Stimulated activated CD8-positive, alpha-beta memory T cell treated with anti-CD3 and anti-CD28 coated beads, Interleukin-15, amount 100 ng/mL, for 1 hour (primary cell): Measurements from ENCODE around the gene ASB10.

Experiments
- DNase-seq: peaks from one replicate; pipeline ENCODE4 v3.0.0-alpha.2; 2020; ENCODE audit warnings: low read depth

Gene ASB10

DNA sequence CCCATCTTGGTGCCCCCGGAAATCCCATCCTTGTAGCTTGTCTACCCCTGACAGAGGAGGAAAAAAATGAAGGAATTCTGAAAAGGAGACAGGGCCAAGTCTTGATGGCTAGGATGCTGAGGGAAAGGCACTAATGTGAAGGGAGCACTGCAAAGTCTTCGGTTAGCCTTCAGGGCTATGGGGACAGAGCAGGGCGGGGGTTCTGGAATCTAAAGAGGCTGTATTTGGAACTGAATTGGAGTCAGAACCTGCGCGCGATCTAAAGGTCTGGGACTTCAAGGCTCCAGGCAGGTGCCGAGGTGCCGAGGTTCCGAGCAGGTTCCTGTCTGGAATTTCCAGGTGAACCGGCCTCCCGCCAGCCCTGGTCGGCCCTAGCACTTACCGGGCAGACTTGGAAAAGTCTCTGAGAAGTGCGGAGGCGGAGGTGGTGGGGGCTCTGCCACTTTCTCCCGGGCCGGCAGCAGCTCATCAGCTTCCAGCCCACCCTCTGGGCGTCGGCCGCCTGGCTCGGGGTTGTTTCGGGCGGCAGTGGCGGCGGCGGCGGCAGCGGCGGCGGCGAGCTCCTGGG lies 20.3 kb downstream of the ASB10 start:
- no peak for DNase-seq

DNA sequence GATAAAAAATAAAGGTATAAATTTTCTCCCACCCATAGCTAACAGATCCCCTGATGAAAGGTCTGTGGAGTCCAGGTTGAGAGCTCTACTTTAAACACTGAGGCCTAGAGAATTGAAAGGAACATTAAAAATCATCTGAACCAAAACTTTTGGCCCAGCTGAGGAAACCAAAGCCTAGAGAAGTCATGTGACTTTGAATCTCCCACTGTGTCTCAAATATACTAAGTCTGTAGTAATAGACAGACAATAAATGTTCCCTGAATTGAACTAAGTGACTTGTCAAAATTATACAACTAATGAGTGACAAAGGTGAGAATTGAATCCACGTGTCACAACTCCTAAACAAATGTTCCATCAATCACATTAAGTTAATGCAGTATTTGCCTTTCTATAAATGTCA lies 25.3 kb downstream of the ASB10 start:
- DNase-seq: no peak

DNA sequence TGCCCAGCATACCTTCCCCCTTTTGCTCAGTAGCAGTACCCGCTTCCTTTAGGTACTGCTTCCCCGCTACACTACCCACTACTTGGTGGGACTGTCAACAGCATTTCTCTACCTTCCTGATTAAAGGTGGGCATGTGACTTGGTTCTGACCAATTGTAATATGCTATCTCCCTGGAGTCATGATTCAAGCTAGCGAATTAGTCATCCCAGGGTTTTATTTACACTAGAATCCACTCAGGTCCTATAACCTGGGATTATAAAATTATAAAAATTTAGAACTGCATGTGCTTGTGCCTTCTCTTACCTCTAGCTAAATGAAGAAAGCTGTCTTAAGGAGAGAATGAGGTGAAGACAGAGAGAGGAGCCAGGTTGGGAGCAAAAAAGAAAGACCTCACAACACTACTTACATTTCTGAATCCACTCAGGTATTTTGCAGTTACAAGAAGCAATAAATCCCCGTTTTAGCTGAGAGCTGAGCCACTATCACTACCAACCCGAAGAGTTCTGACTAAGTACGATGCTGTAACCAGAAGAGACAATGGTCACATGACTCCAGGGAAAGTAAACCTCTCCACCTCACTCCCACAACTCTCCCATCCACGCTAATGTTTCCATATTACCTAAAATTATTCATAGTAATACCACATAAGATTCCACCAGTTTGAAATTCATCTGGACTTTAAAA lies 29.3 kb downstream of the ASB10 start:
- no peak for DNase-seq

DNA sequence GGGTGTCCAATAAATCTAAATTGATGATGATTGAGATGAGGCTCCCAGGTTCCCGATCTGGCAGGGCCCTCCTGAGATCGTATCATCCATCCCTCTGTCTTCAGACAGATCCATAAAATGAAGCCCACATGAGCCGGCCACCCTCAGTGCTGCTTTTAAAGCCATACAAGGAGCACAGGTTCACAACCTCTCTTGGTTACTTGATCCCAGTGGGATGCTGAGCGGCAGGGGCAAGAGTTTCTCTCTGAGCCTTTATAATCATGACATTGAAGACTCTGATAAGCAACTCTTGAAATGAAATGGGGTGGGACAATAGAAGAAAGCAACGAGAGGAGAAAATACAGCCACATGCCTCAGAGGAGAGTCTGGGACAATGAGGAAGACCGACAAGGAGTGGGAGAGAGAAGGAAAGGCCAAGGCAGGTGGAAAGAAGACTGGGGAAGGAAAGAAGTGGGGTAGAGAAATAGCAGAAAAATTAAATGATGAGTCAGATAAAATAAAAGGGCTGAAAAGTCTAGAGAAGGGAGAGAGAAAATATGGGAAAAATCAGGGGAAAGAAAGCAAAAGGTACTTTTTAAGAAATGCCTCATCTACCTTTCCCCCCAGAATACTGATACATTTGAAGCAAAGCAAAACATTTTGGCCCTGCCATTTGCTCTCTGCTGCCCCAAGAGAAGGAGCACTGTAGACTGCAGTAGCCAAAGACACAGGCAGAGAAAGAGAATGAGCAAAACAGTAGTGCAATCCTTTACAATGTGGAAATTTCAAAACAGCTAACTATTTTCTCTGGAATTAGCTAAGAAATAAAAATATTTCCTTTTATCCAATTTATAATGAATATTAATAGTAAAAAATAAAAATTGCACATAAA lies 34.2 kb downstream of the ASB10 start:
- DNase-seq: no peak

DNA sequence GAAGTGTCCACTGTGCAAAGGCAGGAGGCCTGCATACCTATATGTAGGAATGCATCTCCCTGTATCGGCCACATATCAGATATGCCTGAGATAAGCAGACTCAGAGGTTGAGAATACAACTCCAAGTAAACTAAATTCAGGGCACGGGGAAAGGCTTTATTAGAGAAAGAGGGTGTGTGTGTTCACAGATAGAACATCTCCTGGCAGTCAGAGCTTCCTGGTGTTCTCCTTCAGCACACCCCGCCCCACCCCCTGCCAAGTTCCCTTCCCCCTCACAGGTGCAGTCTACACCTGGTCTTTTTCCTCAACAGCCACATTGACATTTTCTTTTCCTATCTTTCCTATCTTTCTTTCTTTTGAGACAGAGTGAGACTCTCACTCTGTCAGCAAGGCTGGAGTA lies 36.7 kb downstream of the ASB10 start:
- no peak for DNase-seq

DNA sequence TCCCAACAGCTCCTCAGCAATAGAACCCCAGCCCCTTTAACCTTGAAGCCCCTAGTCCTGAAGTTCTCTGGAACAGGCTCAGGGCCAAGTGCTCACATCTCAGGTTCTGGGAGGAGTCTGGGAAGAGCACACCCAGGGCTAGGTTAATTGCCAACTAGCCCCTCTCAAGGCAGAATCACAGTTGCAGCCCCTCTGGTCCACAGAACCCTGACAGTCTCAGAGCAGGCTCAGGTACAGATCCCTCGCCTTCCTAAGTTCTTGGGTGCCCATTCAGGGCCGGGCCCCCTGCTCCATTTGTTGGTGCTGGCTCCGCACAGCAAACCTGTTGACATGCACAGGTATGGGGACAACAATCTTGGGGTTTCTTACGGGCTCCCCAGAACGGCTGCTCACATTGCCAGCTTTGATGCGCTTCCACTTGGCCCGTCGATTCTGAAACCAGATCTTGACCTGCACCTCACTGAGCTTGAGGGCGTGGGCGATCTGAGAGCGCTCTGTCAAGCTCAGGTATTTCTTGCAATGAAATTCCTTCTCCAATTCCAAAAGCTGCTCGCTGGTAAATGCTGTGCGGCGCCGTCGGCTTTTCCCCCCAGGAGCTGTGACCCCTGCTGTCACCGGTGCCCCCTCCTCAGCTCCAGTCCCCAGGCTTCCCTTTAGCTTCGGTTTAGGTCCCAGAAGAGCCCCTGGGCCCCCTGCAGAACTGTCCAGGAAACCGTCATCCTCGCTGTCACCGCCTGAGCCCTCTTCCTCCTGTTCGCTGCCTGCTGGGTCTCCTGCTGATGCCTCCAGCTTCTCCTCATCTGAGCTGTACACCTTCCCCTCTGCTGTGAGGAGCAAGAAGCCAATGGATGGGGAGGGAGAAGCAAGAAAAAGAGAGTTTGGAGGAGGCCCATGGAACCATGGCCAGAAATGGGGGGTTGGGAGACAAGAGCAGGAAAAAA lies 38.5 kb downstream of the ASB10 start:
- no peak for DNase-seq

DNA sequence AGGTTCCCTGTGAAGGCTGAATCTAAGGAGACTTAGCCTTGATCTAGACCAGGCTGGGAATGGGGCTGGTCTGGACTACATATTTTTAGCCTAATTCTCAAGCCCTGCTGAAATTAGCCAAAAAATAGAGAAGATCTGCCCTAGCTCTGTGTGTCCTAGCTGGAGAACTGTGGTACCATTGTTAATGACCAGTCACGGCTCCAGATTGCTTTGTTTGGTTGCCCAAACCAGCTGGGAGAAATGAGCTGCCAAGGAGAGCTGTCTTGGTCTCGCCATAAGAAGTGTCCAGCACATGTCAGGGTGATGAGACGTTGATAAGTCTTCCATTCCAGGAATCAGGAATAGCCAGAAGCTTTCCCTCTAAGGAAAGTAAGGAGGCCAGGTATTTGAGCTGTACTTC lies 40.3 kb downstream of the ASB10 start:
- DNase-seq: no peak

DNA sequence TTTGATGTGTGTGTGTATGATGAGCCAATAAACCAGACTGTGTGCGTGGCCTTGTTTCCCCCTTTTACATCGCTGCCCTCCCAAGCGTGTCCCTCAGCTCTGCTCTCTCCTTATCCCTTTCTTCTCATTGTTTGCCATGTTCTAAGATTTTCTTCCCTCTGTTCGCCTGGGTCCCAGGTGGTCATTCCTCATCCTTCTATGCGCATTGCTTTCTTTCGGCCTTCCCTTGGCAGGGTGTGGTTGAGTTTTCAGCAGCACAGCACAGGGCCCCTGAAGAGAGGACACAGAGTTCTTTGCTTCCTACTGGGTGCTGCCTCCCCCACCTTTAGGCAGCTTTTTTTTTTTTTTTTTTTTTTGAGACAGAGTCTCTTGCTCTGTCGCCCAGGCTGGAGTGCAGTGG lies 42.7 kb downstream of the ASB10 start:
- no peak for DNase-seq

DNA sequence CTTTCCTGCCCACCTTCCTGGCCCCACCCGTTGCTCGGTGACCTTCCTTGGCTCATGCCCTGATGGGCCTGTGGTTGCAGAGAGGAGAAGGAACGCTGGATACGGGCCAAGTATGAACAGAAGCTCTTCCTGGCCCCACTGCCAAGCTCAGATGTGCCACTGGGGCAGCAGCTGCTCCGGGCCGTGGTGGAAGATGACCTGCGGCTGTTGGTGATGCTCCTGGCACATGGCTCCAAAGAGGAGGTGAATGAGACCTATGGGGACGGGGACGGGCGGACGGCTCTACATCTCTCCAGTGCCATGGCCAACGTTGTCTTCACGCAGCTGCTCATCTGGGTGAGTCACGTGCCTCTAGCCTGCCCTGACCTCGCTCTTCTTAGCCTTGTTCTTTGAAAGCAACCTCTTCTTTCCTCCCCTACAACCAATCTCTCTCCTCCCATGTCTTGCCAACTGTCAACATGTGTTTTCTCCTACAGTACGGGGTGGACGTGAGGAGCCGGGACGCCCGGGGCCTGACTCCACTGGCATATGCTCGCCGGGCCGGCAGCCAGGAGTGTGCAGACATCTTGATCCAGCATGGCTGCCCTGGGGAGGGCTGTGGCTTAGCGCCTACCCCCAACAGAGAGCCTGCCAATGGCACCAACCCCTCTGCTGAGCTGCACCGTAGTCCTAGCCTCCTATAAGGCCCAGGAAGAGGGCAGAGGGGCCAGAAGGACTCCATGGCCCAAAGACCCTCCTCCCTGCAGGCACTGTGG lies 43.6 kb downstream of the ASB10 start:
- DNase-seq: no peak

DNA sequence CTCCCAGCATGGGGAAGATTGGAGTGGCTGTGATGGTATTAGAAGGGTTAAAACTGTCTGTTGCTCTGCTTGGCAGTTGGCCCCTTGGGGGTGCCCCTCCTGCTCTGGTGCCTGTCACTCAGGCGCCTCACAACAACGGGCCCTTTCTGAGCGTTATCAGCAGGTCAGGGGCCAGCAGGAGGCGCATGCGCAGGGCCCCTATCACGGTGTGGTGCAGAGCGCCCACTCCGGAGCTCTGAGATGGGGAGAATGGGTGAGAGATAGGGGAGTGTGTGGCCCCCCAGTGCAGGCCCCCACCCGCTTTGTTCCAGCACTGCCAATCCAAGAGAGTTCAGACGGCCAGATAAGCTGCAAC lies 44.4 kb downstream of the ASB10 start:
- no peak for DNase-seq

DNA sequence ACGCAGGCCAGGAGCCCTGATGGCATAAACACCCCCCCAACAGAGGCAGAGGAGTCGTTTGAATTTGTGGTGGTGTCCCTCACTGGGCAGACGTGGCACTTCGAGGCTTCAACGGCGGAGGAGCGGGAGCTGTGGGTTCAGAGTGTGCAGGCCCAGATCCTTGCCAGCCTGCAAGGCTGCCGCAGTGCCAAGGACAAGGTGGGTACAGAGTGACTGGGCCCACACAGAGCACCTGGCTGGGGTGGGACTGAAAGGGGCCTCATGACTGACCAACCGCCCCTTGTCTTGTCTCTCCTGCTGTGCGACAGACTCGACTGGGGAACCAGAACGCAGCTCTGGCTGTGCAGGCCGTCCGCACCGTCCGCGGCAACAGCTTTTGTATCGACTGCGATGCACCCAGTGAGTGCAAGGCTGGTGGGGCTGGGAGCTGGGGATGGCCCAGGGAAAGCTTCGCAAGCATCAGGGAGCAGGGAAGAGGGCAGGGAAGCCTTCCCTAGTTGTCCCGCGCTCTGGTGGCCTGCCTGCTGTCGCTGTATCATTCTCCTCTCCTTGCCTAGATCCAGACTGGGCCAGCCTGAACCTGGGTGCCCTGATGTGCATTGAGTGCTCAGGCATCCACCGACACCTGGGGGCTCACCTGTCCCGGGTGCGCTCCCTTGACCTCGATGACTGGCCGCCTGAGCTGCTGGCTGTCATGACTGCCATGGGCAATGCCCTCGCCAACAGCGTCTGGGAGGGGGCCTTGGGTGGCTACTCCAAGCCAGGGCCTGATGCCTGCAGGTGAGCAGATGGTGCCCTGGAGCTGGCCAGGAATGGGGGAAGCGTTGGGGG lies 45.0 kb downstream of the ASB10 start:
- DNase-seq: no peak

DNA sequence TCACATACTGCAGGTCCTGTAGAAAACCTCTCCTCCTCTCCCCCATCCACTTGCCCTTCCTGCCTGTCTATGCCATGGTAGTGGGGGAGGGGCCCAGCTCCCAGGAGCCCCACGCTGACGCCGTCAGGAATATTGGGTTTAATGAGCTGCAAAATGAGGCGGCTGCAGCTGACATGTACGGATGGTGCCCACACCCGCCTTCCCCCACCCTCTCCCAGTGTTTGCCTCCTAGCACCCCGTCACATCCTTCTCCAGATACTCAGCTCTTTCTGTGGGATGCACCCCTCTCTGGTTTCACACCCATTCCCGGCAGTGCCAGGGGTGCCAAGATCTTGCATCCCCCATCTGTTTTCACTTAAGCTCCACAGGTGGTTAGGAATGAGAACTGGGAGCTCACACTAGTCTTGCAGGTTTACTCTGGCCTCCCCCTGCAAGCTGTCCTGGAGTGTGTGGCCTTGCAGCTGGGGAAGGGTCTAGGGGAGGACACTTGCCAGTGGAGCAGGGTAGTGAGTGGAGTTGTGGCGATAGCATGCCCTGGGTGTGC lies 45.7 kb downstream of the ASB10 start:
- DNase-seq: no peak

DNA sequence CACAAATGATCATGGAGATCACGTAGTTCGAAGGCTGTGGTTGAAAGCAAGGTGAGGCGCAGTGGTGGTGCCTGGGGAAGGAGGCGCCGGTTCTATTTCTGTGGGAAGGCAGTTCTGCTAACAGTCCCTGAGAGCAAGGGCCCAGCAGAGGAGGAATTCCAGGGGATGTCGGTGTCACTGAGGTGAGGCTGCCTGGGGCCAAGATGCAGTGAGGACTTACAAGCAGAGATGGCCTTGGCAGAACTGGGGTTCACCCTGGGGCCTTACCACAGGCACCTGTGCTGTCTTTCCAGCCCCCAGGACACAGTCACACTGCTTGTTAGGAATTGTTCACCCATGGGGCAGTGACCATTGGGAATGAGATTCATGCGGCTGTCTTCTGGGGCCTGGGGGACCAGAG lies 46.2 kb downstream of the ASB10 start:
- DNase-seq: no peak

DNA sequence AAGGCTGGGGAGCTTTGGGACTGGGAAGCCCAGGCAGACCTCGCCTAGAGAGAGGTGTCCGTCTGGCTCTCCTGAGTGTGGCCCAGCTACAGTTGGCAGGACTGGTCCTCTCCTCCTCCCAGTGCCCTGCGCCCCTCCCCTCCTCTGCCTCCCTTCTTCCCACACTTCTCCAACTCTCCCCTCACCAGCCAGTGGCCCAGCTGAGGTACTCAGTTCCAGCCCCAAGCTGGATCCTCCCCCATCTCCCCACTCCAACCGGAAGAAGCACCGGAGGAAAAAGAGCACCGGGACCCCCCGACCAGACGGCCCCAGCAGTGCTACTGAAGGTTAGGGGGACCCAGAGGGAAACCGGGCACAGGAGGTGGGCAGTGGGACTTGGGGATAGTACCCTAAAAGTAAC lies 47.3 kb downstream of the ASB10 start:
- DNase-seq: no peak

DNA sequence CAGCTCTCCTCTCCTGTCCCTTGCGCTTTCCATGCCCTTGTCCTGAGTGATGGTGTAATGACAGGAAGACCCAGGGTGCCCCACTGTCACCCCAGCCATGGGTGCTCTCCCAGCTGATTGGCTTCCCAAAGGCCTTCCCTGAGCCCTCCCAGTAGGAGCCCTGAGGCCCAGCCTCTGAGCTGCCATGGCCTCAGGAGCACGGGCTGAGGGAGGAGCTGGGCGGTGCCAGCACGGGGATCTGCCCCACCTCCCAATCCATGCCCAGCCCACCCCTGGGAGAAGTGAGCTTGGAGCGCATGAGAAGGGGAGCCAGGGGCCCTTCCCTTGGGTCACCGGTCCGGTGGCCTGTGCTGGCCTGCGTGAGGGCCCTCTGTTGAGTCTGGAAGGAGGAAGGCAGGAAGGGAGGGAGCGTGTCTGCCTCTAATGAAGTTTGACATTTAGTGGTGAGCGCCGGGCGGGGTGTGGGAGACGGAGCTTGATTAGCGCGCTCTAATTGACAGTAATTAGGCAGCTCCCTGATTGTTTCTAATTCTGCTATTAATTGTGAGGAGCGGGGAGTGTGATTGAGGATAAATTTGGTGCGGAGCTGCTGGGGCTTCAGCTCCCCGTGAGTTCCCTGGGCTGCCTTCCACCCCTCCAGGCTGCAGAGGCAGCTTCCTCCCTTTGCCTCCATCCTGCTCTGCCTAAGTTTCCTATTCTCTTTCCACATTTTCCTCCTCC lies 47.8 kb downstream of the ASB10 start:
- DNase-seq: no peak

DNA sequence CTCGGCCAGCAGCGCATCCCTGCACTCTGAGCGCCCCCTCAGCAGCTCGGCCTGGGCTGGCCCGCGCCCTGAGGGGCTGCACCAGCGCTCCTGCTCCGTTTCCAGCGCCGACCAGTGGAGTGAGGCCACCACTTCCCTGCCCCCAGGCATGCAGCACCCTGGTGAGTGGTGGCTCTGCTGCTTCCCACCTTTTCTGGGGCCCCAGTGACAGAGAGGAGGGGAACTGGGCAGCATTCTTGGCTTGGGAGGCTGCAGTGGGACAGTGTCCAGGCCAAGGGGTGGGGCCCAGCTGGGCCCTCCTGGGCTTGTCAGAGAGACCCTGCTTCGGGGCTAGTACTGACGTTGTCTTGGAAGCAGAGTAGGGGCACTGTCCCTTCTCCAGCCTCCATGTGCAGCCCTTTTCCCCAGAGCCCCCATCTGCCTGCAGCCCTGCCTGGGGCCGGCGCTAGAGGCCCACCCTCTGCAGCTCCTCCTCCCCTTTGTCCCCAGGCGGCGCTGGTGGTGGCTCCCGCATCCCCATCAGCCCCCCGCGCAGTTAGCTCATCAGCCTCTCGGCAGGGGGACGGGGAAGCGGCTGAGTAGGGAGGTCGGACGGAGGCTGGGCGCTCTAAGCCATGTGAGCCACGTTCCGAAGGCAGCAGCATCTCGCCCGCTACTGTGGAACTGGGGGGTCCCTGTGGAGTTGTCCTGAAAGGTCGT lies 48.7 kb downstream of the ASB10 start:
- DNase-seq: no peak

DNA sequence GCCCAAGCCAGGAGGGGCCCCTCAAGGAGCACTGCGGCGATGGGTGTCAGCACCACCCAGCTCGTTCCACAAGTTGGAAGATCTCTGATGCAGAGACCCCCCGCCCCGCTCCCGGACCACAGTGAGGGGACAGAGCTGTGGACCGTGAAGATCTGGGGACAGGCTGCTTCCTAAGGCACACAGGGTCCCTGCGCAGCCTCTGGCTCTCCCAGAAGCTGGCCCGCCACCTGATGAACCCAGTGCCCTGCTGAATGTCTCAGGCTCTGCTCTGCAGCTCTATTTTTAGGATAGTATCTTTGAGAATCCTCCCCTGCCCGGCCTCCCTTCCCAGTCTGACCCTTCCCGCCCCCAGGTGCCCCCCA lies 49.3 kb downstream of the ASB10 start:
- no peak for DNase-seq

DNA sequence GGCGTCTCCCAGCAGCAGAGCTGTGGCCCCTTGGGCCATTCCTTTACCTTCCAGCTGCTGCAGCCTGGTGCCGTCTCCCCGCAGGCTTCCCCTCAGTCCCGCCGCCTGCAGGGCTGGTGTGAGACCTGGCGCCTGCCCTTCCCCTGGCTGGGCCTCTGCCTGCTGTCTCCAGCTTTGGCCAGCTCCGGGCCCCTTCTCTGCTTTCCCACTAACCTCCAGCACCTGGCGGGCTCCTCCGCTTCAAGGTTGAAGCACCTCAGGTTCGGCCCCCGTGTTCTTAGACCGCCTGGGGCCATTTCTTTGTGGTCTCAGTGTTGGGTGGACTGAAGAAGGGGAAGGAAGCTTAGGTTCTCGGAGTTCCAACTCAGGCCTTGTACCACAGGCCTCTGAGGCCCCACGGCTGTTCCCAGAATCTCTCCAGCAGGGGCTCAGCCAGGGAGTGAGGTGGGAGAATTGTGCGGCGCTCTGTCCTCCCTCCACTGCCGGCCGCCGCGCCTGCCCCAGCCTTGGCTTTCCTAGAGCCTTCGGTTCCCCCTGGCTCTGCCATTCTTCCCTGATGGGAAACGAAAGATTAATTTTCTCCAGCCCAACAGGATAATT lies 49.9 kb downstream of the ASB10 start:
- DNase-seq: no peak
